Measurements from ENCODE around the gene ZFAND4. TPM values are rescaled to one million over a fixed set of nuclear protein-coding genes. Genes with fewer than 3 reads are reported as not detected.

Gene ZFAND4
- total RNA-seq, 1 donor from 2014 or later: 17.1 TPM

GRCh38 chr10:45653454-45653853, 19.1 kb downstream of the ZFAND4 start:
- Histone ChIP-seq H3K27me3 (no peaks in the 10 kb centered on the region), H3K4me3 (no peak overlapping the region)
- intact Hi-C loops (cut with DNase I): no loop called here

GRCh38 chr10:45652511-45652910, 20.1 kb downstream of the ZFAND4 start:
- no peak overlapping the region for H3K4me3 ChIP-seq
- TF ChIP-seq CTCF (IDR thresholded peaks at IDR 0.05): no peak
- H3K27ac ChIP-seq: no peak overlapping the region
- no peaks in the 10 kb centered on the region for H3K4me1 ChIP-seq
- intact Hi-C loops (cut with DNase I): no loop called here
- DNase-seq (ENCODE audit: low spot score in 2 of 2): no peak
- H3K9me3 ChIP-seq: no peaks in the 10 kb centered on the region
- H3K27me3 ChIP-seq: no peaks in the 10 kb centered on the region
- peaks cover 0 to 10% of the 10 kb centered on the region in 2 donors for H3K36me3 ChIP-seq

More at GRCh38 chr10:45653454-45653853, 19.1 kb downstream of the ZFAND4 start:
- Histone ChIP-seq H3K9me3 (no peaks in the 10 kb centered on the region), H3K36me3 (peaks cover 0 to under 1% of the 10 kb centered on the region in 2 donors), H3K27ac (no peak overlapping the region), H3K4me1 (no peaks in the 10 kb centered on the region)
- TF ChIP-seq CTCF (IDR thresholded peaks at IDR 0.05): no peak
- no peak for DNase-seq (ENCODE audit: low spot score in 2 of 2)

GRCh38 chr10:45649296-45649695, 23.3 kb downstream of the ZFAND4 start:
- intact Hi-C loops (cut with DNase I): no loop called here
- H3K4me1 ChIP-seq: no peaks in the 10 kb centered on the region
- peaks cover 8 to 32% of the 10 kb centered on the region in 2 donors for H3K36me3 ChIP-seq
- no peak for DNase-seq (ENCODE audit: low spot score in 2 of 2)
- no peaks in the 10 kb centered on the region for H3K27me3 ChIP-seq
- H3K9me3 ChIP-seq: no peaks in the 10 kb centered on the region
- TF ChIP-seq CTCF (IDR thresholded peaks at IDR 0.05): no peak
- no peak overlapping the region for H3K4me3 ChIP-seq
- H3K27ac ChIP-seq: no peak overlapping the region

- Histone ChIP-seq H3K27me3 (no peaks in the 10 kb centered on the region), H3K4me1 (no peaks in the 10 kb centered on the region), H3K36me3 (peaks cover 8 to 32% of the 10 kb centered on the region in 2 donors), H3K4me3 (no peak overlapping the region), H3K27ac (no peak overlapping the region), H3K9me3 (no peaks in the 10 kb centered on the region)
- no peak for TF ChIP-seq CTCF (IDR thresholded peaks at IDR 0.05)
- no peak for DNase-seq (ENCODE audit: low spot score in 2 of 2)
- intact Hi-C loops (cut with DNase I): no loop called here
These were observed 25.5 kb downstream of the ZFAND4 start for GRCh38 chr10:45647118-45647517.

GRCh38 chr10:45646384-45647050, 26.1 kb downstream of the ZFAND4 start:
- intact Hi-C loops (cut with DNase I): no loop called here
- no peaks in the 10 kb centered on the region for H3K4me1 ChIP-seq
- H3K27me3 ChIP-seq: no peaks in the 10 kb centered on the region
- H3K36me3 ChIP-seq: peaks cover 8 to 32% of the 10 kb centered on the region in 2 donors
- no peaks in the 10 kb centered on the region for H3K9me3 ChIP-seq
- no peak for TF ChIP-seq CTCF (IDR thresholded peaks at IDR 0.05)
- no peak overlapping the region for H3K27ac ChIP-seq
- H3K4me3 ChIP-seq: no peak overlapping the region
- no peak for DNase-seq (ENCODE audit: low spot score in 2 of 2)
